AG04450 (cell line): Measurements from ENCODE around the gene C6orf62. TPM values are rescaled to one million over a fixed set of nuclear protein-coding genes. Genes with fewer than 3 reads are reported as not detected.
"Not testable (repeated sequence)": the region's sequence is repeated elsewhere in the genome, so short reads cannot be mapped to it uniquely, and the experiment has no call there.

ENCODE experiments used
- CTCF ChIA-PET: fragments of 300-600, 350-600 bp; formaldehyde crosslinking; extraction: SDS; loops from one replicate; lab custom pipeline; 2022; ENCODE audit warnings: antibody characterized with exemption, inconsistent platforms; lab: Charles Lee
- POLR2A ChIA-PET: fragments of 350-600 bp; formaldehyde crosslinking; extraction: SDS; loops from one replicate; lab custom pipeline; 2021; ENCODE audit warnings: antibody characterized with exemption, inconsistent platforms; lab: Yijun Ruan, JAX
- DNase-seq: peaks from one replicate; pipeline ENCODE4 v3.0.0-alpha.2; 2011; ENCODE audit warnings: low read depth, low spot score
- H3K27ac ChIP-seq: one replicate; pipeline ENCODE4 v1.5.1; 2012; ENCODE audit warnings: low read depth, low read length, control low read depth
- H3K27me3 ChIP-seq: one replicate; pipeline ENCODE4 v1.6.0; 2012; ENCODE audit warnings: low read length; ENCODE audit not compliant: control insufficient read depth, insufficient read depth
- H3K4me3 ChIP-seq: 2 replicates; pipeline ENCODE4 v1.5.1; 2011; ENCODE audit warnings: mild to moderate bottlenecking, low read depth, low read length, control low read depth
- H3K9me3 ChIP-seq: 2 replicates; pipeline ENCODE4 v1.5.1; 2012; ENCODE audit warnings: low read length; ENCODE audit not compliant: control insufficient read depth, insufficient read depth
- CTCF ChIP-seq: IDR thresholded peaks from 2 replicates; pipeline ENCODE4 v1.5.1; 2011; ENCODE audit warnings: low read depth, low read length, control low read depth, inconsistent platforms
- polyA plus RNA-seq: library from polyadenylated mRNA; depleted of rRNA; stranded (reverse); fragments of >200 nt; gene quantifications from 2 replicates; pipeline ENCODE4 v1.2.3, GENCODE V29; 2011

The C6orf62 gene
- polyA plus RNA-seq, 1 experiment, result 111 TPM

- ChIA-PET POLR2A (no interaction called here), CTCF (no interaction called here)
- Histone ChIP-seq H3K27me3 (no peaks in the 10 kb centered on the region), H3K4me3 (no peak overlapping the region), H3K9me3 (no peaks in the 10 kb centered on the region), H3K27ac (no peak overlapping the region)
- no peak for TF ChIP-seq CTCF
- DNase-seq, result no peak
These were observed 33.5 kb upstream of the C6orf62 start for GRCh38 chr6:24752503-24752902.

- H3K9me3 ChIP-seq, DNase-seq, CTCF ChIA-PET, POLR2A ChIA-PET, H3K4me3 ChIP-seq, H3K27ac ChIP-seq, H3K27me3 ChIP-seq: not testable (repeated sequence)
These were observed 31.9 kb upstream of the C6orf62 start for GRCh38 chr6:24750878-24751277.

- H3K27ac ChIP-seq, result no peak overlapping the region
- POLR2A ChIA-PET, result no interaction called here
- H3K9me3 ChIP-seq, result no peaks in the 10 kb centered on the region
- TF ChIP-seq CTCF, result no peak
- no peak overlapping the region for H3K4me3 ChIP-seq
- H3K27me3 ChIP-seq, result no peaks in the 10 kb centered on the region
- CTCF ChIA-PET, result no interaction called here
- no peak for DNase-seq
These were observed 30.3 kb upstream of the C6orf62 start for GRCh38 chr6:24749297-24749696.

GRCh38 chr6:24744911-24745310 lies 26.0 kb upstream of the C6orf62 start:
- ChIA-PET CTCF (interaction anchor here (0.8 kb wide), 1 partner anchor 164 kb away, joined by 3 read pairs; no protein-coding TSS in a partner anchor), POLR2A (interaction anchor here (0.5 kb wide), 1 partner anchor 204 kb away, joined by 3 read pairs; no protein-coding TSS in a partner anchor)
- Histone ChIP-seq H3K27ac (no peak overlapping the region), H3K9me3 (no peaks in the 10 kb centered on the region), H3K27me3 (no peaks in the 10 kb centered on the region), H3K4me3 (no peak overlapping the region)
- TF ChIP-seq CTCF, result no peak
- no peak for DNase-seq

GRCh38 chr6:24743944-24744335 lies 25.0 kb upstream of the C6orf62 start:
- Histone ChIP-seq H3K27ac (peak overlapping the region; percentile 97), H3K27me3 (no peaks in the 10 kb centered on the region), H3K4me3 (no peak overlapping the region), H3K9me3 (no peaks in the 10 kb centered on the region)
- no peak for TF ChIP-seq CTCF
- no peak for DNase-seq
- CTCF ChIA-PET, result interaction anchor here (1.3 to 1.6 kb wide), 2 partner anchors 248 to 327 kb away, joined by 5 to 6 read pairs; no protein-coding TSS in a partner anchor
- POLR2A ChIA-PET, result interaction anchor here (1.4 kb wide), 1 partner anchor 22 kb away, joined by 14 read pairs; no protein-coding TSS in a partner anchor
